Loucy (cell line): ENCODE data around the gene MBD3L2B.
"Not testable (repeated sequence)": the region's sequence is repeated elsewhere in the genome, so short reads cannot be mapped to it uniquely, and the experiment has no call there.

Source experiments
- H2AFZ ChIP-seq: fragments of 200-600 bp; sonication (generic); 2 replicates; pipeline ENCODE4 v1.6.0; 2016; ENCODE audit warnings: antibody characterized with exemption, mild to moderate bottlenecking, low read length, moderate library complexity
- H3F3A ChIP-seq: fragments of 200-600 bp; 2 replicates; pipeline ENCODE4 v1.6.0; 2016; ENCODE audit warnings: antibody characterized with exemption, low read depth, mild to moderate bottlenecking
- H3K27me3 ChIP-seq: fragments of 200-600 bp; sonication (generic); 2 replicates; pipeline ENCODE4 v1.6.1; 2014; ENCODE audit warnings: low read length, mild to moderate bottlenecking; ENCODE audit not compliant: insufficient read depth, poor library complexity, severe bottlenecking
- H3K36me3 ChIP-seq: fragments of 200-600 bp; sonication (generic); 2 replicates; pipeline ENCODE4 v1.6.1; 2016; ENCODE audit warnings: low read length; ENCODE audit not compliant: insufficient read depth
- H3K4me1 ChIP-seq: fragments of 200-600 bp; sonication (generic); 2 replicates; pipeline ENCODE4 v1.5.1; 2014; ENCODE audit warnings: low read length, mild to moderate bottlenecking; ENCODE audit not compliant: insufficient read depth, poor library complexity, severe bottlenecking
- H3K4me2 ChIP-seq: fragments of 200-600 bp; sonication (generic); 2 replicates; pipeline ENCODE4 v1.6.0; 2014; ENCODE audit warnings: antibody characterized with exemption, low read length, low read depth, mild to moderate bottlenecking; ENCODE audit not compliant: poor library complexity, severe bottlenecking
- H3K4me3 ChIP-seq: fragments of 200-600 bp; sonication (generic); 2 replicates; pipeline ENCODE4 v1.5.1; 2014; ENCODE audit warnings: low read length, mild to moderate bottlenecking, mixed read lengths; ENCODE audit not compliant: poor library complexity, severe bottlenecking
- H3K79me2 ChIP-seq: fragments of 200-600 bp; sonication (generic); 2 replicates; pipeline ENCODE4 v1.6.1; 2014; ENCODE audit warnings: low read length; ENCODE audit not compliant: insufficient read depth
- H3K9ac ChIP-seq: fragments of 200-600 bp; sonication (generic); 2 replicates; pipeline ENCODE4 v1.6.0; 2014; ENCODE audit warnings: mild to moderate bottlenecking, low read depth, low read length, moderate library complexity; ENCODE audit not compliant: poor library complexity, severe bottlenecking
- H3K9me2 ChIP-seq: fragments of 200-600 bp; sonication (generic); replicated peaks from 2 replicates; pipeline ENCODE4 v1.6.1; 2016; ENCODE audit warnings: low read depth, low read length, mixed read lengths
- H3K9me3 ChIP-seq: fragments of 200-600 bp; sonication (generic); 2 replicates; pipeline ENCODE4 v1.6.1; 2014; ENCODE audit warnings: mild to moderate bottlenecking, antibody characterized with exemption, low read length, low read depth; ENCODE audit not compliant: insufficient read depth
- H4K20me1 ChIP-seq: fragments of 200-600 bp; sonication (generic); 2 replicates; pipeline ENCODE4 v1.6.0; 2014; ENCODE audit warnings: antibody characterized with exemption, low read length, mild to moderate bottlenecking; ENCODE audit not compliant: insufficient read depth, poor library complexity, severe bottlenecking

MBD3L2B gene

DNA sequence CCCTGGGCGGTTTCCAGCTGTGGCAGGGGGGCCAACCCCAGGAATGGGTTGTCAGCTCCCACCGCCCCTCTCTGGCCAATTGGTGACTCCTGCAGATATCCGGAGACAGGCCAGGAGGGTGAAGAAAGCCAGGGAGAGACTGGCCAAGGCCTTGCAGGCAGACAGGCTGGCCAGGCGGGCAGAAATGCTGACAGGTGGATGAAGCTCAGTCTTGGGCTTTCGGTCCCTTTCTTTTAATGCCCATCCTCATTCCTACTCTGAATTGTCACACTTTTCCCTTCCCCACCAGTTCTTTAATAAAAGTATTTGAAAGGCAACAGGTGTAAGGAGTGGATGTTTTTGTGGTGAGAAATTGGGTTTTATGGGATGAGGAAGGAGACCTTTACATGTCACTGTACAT is 30.2 kb upstream of the MBD3L2B start:
- not testable (repeated sequence) for H3K4me1 ChIP-seq, H3K9ac ChIP-seq, H3K36me3 ChIP-seq, H4K20me1 ChIP-seq, H3K4me2 ChIP-seq, H3K9me2 ChIP-seq, H2AFZ ChIP-seq, H3K4me3 ChIP-seq, H3K27me3 ChIP-seq, H3F3A ChIP-seq, H3K9me3 ChIP-seq, H3K79me2 ChIP-seq

DNA sequence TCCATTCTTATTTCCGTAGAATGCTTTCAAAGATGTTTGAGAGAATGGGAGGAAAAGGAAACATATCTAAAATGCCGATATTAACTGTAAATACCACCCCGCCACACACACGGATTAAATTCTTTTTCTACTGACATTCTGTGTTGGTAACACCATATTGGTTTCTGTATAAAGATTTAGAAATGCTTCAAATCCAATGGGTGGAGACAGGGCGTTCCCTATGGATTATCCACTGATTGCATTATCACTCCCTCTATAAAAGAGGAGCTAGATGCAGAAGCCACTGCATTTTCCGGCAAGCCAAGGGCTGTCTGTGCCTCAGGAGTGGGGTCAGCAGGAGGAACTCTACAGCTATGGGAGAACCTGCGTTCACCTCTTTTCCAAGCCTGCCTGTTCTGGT is 27.8 kb upstream of the MBD3L2B start, which contains the start of gene MBD3L2:
Gene MBD3L2 (plus strand): TSS at position 301 of the 400 bp plus-strand sequence. CDS start 53 bp downstream, at position 354.
- not testable (repeated sequence) for H3K79me2 ChIP-seq, H3K9ac ChIP-seq, H3K4me1 ChIP-seq, H3K4me2 ChIP-seq, H3K9me2 ChIP-seq, H3F3A ChIP-seq, H3K4me3 ChIP-seq, H3K36me3 ChIP-seq, H2AFZ ChIP-seq, H4K20me1 ChIP-seq, H3K27me3 ChIP-seq, H3K9me3 ChIP-seq

DNA sequence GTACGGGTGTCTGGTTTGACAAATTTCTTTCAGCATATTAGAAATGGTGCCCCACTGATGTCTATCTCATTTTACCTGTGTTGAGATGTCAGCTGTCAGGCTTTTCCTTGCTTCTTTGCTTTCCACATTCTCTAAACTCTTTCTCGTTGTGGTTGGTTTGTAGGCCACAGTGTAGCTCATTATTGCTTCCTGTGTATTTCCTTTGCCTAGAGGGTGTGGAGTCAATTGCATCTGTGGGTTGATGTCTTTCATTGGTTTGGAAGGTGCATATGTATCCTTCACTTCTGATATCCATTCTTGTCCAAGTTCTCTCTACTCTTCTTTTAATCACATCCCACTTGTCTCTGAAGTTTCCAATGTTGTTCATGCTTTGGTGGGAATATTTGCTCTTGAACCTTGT is 20.3 kb upstream of the MBD3L2B start:
- not testable (repeated sequence) for H3K79me2 ChIP-seq, H2AFZ ChIP-seq, H3K9me2 ChIP-seq, H4K20me1 ChIP-seq, H3K4me1 ChIP-seq, H3K4me2 ChIP-seq, H3K36me3 ChIP-seq, H3F3A ChIP-seq, H3K9me3 ChIP-seq, H3K9ac ChIP-seq, H3K4me3 ChIP-seq, H3K27me3 ChIP-seq

DNA sequence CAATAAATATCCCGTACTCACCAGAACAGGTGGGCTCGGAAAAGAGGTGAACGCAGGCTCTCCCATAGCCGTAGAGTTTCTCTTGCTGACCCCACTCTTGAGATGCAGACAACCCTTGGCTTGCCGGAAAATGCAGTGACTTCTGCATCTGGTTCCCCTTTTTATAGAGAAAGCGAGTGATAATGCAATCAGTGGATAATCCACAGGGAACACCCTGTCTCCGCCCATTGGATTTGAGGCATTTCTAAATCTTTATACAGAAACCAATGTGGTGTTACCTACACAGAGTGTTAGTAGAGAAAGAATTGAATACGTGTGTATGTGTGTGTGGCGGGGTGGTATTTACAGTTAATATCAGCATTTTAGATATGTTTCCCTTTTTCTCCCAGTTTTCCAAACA is 18.8 kb upstream of the MBD3L2B start, which contains the start of gene MBD3L4:
Gene MBD3L4 (minus strand): TSS at position 101 of the 400 bp plus-strand sequence. CDS start 35 bp downstream, at position 66.
- H4K20me1 ChIP-seq, H3F3A ChIP-seq, H3K9ac ChIP-seq, H3K36me3 ChIP-seq, H3K9me3 ChIP-seq, H2AFZ ChIP-seq, H3K79me2 ChIP-seq, H3K4me2 ChIP-seq, H3K9me2 ChIP-seq, H3K4me3 ChIP-seq, H3K27me3 ChIP-seq, H3K4me1 ChIP-seq: not testable (repeated sequence)

DNA sequence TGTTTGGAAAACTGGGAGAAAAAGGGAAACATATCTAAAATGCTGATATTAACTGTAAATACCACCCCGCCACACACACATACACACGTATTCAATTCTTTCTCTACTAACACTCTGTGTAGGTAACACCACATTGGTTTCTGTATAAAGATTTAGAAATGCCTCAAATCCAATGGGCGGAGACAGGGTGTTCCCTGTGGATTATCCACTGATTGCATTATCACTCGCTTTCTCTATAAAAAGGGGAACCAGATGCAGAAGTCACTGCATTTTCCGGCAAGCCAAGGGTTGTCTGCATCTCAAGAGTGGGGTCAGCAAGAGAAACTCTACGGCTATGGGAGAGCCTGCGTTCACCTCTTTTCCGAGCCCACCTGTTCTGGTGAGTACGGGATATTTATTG is 9.0 kb upstream of the MBD3L2B start, which contains the start of gene MBD3L5:
Gene MBD3L5 (plus strand): TSS at position 301 of the 400 bp plus-strand sequence. CDS start 34 bp downstream, at position 335.
- H3K27me3 ChIP-seq, H3K79me2 ChIP-seq, H3F3A ChIP-seq, H3K4me1 ChIP-seq, H4K20me1 ChIP-seq, H3K9me2 ChIP-seq, H3K9ac ChIP-seq, H3K36me3 ChIP-seq, H3K4me2 ChIP-seq, H2AFZ ChIP-seq, H3K4me3 ChIP-seq, H3K9me3 ChIP-seq: not testable (repeated sequence)

DNA sequence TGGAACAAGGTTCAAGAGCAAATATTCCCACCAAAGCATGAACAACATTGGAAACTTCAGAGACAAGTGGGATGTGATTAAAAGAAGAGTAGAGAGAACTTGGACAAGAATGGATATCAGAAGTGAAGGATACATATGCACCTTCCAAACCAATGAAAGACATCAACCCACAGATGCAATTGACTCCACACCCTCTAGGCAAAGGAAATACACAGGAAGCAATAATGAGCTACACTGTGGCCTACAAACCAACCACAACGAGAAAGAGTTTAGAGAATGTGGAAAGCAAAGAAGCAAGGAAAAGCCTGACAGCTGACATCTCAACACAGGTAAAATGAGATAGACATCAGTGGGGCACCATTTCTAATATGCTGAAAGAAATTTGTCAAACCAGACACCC is 7.6 kb upstream of the MBD3L2B start:
- not testable (repeated sequence) for H3K9me2 ChIP-seq, H3K4me1 ChIP-seq, H3K9ac ChIP-seq, H3F3A ChIP-seq, H3K36me3 ChIP-seq, H3K79me2 ChIP-seq, H2AFZ ChIP-seq, H3K27me3 ChIP-seq, H3K4me2 ChIP-seq, H3K4me3 ChIP-seq, H4K20me1 ChIP-seq, H3K9me3 ChIP-seq
